Cardiac septum (tissue), 1 donor: ENCODE data around the gene EDAR. TPM values are rescaled to one million over a fixed set of nuclear protein-coding genes. Genes with fewer than 3 reads are reported as not detected.

Experiments
- DNase-seq: peaks from one replicate; pipeline ENCODE4 v3.0.0-alpha.2; 2020; ENCODE audit warnings: low spot score
- intact Hi-C: fragments of 100-400 bp; cut with DNase I; formaldehyde crosslinking; loops from one replicate; pipeline ENCODE4 v1.14.0; 2022
- long read RNA-seq: library from polyadenylated mRNA; unstranded; transcript quantifications from one replicate; pipeline ENCODE4 v2.0.0, GENCODE V29; 2021
- total RNA-seq: library from RNA; stranded (reverse); fragmentation: NEBNext Ultra II Directional; extraction: Animal tissue kit (Norgen Biotek cat#: 25700); gene quantifications from one replicate; pipeline ENCODE4 v1.2.1, GENCODE V29; 2021
- donor health status: DM: no; HTN: no; CAD: no.

EDAR gene
- total RNA-seq = not detected
- long read RNA-seq = 0 reads

DNA sequence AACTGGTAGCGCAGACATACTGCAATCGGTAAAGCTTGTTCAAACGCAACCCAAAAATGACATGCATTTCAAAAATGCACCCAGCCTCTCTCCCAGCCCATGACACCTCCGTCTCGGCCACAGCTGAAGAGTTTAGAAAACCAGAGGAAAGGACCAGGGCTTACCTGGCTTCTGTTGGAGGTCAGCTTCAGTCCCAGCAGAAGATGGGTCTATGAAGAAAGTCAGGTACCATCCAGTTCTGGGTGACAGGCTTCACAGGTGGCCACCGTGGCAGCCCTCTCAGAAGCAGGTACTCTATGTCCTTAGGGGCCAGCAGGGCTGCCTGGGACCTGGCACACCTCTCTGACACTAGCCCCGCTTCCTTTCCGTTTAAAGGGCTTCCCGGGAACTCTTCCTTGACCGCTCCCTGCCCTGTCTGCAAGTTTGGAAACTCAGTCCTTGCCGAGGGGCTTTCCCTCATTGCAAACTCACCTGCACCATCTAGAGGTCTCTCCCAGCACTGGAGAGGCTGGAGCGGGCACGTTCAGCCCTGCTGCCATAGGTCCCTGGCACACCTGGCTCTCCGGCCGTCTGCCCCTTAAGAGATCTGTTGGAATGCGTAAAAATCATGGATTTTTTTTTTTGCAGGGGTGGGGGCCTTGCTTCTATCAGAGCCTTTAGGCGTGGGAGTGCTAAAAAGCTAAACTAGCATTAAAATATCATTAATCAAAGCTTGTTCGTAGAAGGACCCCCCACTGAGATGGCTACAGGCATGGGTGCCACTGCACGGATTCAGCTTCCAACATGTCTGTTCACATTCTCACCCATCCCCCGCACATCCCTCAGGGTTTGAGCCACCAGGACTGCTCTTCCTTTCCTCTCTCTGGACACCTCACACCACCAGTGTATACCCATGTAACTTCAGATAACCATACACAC is at the start of gene EDAR:
Gene EDAR, minus strand, starts transcription at position 425 of the 918 bp plus-strand sequence. CDS start 58,206 bp downstream, outside the sequence.
- intact Hi-C loops = loop anchor here (2.0 to 5.0 kb wide), 2 partner anchors 60 to 132 kb away; no protein-coding TSS in a partner anchor
- no peak for DNase-seq

DNA sequence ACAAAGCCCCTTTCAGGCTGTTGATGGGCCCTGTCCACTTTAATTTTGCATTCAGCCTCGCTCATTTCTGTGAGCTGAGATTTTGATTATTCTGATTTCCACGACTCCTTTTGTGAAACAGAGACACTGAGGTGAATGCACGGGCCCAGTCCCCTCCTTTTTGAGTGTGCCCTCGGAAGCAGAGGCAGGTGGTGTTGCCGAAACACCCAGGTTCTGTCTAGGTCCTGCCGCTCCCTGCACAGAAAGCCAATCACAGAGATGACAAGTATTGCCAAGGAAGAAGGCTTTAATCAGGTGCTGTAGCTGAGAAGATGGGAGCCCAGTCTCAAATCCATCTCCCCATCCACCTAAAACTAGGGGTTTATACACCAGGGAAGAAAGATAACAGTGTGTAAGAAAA is 44.2 kb upstream of the EDAR start:
- intact Hi-C loops = no loop called here
- DNase-seq = no peak

DNA sequence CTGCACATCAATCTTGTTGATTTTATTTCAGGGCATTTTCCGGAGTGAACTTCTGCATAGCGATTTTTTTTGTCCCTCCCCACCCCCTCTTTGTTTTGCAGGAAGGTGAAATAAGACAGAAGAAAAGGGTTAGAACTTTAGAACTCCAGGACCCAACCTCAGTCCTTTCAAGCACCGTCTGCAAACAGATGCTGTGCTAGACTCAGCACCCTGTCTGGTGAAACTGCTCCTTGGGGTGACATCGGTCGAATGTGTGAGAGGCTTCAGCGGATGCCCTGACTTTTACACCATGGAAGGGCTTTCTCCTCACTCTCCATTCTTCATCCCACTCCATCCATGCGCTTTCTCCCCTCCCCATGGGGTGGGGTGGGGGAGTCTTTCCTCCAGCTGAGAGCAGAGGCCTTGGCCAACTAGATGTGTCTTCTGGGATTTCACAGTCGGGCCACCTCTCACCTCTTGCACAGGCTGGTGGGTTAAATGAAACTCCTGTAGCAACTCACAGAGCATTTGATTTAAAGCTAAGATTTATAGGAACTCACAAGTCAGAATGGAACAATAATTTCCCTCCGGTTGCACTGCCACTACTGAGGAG is 43.3 kb upstream of the EDAR start:
- no peak for DNase-seq
- intact Hi-C loops = no loop called here

DNA sequence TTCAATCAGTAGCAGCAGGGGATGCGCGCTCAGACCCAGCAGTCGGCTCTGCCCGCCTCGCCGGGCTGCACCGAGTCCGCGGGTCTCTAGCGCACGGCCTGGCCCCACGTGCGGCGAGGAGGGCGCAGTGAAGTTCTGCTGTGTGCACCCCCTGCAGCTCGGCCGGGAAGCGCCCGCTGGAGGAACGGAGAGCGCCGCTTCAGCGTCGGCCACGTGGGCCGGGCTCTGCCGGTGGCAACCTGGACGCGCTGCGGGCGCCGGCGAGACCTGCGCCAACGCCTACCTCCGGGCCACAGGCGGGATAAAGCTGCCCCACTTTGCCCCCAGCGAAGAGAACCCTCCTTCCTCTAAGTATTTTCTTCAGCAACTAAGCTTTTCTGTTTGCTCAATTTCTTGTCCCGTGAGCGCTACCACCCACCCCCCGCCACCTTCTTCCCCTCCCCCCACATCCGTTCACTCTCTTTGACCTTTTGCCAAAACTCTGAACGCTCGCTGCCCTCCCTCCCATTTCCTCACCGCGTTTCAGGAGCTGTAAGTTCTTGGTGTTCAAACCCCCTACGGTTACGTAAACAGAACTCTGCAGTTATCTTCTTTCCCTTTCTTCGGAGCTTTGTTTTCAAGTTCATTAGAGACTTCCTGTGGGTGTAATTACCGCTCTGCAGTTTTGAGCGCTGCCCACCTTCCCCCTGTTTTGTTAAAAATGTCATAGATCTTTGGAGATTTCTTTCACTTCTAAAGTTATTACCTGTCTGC is 42.6 kb upstream of the EDAR start:
- no peak for DNase-seq
- intact Hi-C loops = no loop called here

DNA sequence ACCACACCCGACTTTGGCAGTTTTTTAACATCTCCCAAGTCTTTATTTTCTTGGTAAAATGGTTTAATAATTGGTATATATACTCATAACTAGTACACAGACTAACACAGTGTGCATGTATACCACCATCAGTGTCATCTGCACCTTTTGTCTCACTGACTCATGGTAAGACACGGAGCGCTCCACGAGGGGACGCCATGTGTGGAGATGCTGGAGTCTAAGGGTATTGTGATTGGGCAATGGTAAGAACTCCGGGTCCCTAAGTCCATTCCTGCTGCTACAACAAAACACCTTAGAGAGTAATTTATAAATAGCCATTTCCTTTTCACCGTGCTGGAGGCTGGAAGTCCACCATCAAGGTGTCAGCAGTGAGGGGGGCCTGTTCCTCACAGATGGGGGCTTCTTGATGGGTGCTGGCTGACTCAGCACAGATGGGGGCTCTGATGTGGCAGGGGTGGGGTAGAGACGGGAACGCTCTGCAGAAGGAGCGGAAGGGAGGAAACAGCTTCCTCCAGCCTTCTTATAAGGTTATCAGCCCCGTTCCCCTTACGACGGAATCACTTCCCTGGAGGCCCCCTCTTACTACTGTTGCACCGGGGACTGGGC is 42.0 kb upstream of the EDAR start:
- intact Hi-C loops = no loop called here

DNA sequence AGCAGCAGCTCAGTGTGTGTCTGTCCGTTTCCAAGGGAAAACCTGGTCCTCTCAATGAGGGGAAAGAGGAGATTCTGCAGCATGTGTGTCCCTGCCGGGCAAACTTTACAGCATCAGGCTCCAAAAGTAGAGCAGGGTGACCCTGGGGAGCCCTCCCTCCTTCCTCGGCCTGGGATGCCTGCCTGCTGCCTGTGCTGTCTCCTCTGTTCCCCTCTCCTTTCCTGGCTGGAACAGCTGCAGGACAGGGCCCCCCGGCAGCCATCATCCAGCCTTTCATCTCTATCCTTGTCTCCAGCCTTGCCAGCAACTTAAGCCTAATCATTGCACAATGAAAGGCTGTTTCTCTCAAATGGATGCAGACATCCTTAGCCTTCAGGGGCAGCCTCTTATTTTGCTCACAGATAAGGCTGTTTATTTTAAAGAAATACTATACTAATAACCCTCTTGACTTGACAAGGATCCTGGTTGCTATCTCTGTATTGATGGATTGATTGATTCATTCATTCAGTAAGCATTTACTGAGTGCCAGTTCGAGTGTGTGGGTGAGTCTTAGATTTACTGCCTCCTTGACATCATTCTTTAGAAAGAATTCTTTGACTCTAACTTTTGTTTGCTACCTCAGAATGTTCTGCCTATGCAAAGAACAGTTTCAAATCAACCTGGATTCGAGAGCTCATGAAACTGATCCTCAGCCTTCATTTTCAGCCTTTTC is 40.6 kb upstream of the EDAR start:
- intact Hi-C loops = no loop called here

More for the DNA sequence above, 42.0 kb upstream of the EDAR start:
- no peak for DNase-seq

DNA sequence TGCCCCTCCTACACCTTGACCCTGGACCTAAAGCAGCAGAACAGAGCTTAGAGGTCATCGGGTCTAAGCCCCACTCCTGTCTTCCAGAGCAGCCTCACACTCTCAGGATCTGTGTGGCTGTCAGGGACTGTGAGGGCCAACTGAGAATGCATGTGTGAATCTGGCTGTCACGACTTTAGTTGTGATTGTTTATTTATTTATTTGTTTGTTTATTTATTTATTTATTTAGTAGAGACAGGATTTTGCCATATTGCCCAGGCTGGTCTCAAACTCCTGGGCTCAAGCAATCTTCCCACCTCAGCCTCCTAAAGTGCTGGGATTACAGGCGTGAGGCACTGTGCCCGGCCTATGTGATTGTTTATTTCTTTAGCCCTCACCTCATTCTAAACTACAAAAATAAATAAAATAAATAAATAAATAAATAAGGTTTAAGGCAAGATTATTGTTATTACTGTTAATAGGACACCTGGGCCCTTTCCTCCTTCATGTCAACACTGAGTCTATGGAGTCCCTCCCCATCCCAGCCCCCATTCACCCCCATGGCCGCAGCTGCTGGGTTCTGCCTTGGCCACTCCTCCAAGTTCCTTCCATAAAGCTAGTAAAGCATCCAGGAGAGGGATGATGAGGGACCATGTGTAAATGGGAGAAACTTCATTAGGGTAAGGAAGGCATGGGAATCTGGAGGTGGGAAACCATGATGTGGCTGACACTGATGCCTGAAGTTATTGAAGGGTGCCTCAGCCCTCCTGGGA is 39.9 kb upstream of the EDAR start:
- intact Hi-C loops = no loop called here
- no peak for DNase-seq

More for the DNA sequence above, 40.6 kb upstream of the EDAR start:
- no peak for DNase-seq

DNA sequence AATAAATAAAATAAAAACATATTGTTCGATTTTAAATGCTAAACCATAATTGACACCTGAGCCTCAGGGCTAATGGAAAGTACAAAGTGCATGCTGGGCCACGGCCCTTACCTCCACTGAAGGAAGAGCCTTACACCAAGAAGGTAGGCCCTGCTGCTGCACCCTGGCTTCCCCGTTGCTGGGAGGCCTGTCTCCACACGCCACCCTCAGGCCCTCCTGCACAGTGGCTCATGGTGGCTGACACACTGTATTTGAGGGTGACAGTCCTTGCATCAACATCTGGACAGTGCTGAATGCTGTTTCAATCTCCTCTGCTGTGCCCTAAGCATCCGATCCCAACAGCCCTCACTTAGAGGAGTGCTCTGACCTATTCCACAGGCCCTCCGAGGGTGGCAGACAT is 39.3 kb upstream of the EDAR start:
- intact Hi-C loops = no loop called here
- DNase-seq = no peak

DNA sequence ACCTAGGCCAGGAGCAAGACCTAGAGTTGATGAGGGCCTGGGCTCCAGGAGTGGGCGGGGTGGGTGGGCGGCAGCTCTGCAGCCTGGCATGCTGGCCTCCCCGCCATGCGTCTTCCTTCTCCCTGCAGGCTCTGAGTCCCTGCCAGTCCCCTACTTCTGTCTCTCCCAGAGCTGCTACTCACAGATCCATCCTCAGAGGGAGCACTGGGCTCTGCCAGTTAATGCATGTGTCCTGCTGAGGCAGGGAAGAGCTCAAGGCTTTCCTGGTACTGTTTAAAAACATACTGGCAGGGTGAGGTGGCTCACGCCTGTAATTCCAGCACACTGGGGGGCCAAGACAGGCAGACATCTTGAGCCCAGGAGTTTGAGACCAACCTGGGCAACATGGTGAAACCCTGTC is 38.7 kb upstream of the EDAR start:
- no peak for DNase-seq

DNA sequence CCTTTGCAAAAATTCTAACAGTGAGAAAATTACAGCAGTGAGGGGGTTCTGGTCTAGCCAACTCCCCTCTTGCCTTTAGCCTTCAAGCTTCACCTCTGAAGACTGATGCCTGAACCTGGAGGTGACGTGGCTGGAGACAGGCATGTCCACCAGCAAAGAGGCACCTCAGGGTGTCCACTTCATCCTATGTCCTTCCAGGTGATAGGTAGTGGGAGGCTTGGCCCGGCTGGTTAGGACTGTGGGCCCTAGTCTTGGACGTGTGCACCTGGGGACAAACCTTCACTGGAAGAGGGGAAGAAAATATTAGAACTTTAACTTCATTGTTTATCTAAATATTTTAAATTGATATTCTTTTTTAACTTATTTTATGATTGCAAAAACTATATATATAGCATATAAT is 35.5 kb upstream of the EDAR start:
- no peak for DNase-seq
- intact Hi-C loops = no loop called here

More for the DNA sequence above, 38.7 kb upstream of the EDAR start:
- intact Hi-C loops = no loop called here

DNA sequence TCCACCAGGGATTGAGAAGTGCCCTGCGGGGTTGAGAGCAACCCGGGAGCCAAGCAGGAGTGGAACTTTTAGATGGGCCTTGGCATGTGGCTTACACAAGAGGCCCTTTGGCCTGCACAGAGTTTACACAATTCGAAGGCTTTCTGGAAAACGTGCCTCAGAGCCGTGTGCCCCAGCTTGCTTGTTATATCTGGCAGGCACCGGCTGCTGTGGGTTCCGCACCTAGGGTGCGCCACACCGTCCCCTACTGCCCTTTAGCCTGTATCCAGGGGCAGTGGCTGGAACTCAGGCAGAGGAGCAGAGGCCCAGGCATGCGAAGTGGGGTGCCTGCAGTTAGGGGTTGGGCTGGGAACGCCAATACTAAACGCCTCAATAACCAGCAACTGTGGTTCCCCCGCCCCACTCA is 32.9 kb upstream of the EDAR start:
- DNase-seq = no peak
- intact Hi-C loops = no loop called here

DNA sequence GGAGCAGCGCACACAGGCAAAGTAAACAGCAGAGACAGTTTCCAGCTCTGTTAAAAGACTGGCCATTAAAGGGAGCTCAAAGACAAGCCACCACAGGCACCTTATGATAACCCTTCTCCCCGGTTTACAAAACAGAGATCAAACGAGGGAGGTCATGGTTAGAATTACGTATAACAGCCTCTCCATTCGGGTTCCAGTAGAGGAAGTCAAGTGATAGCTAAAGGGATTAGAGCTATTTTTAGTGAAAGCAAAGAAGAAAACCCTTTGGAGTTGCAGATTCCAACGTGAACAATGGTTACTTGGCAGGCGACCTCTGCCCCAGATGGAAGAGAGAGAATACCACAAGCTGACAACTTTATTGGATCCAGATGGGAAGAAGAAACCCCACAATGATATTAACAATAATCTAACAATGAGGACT is 31.2 kb upstream of the EDAR start:
- no peak for DNase-seq
- intact Hi-C loops = no loop called here

DNA sequence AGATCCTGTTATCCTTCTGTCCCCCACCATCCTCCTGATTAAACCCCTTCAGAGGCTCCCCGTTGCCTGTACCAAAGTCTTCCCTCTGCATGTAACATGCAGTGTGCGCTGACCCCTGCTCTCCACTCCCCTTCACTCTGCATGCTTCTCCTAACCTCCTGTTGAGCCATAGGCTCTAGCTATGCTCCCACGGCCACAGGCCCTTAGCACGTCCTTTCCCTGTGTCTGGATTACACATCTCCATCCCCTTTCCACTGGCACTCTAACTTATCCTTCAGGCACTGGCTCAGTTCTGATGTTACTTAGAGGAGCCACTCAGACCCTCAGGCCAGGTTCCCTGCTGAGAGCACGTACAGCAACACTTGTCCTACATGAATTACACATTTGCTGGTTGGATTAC is 29.4 kb upstream of the EDAR start:
- DNase-seq = no peak
- intact Hi-C loops = no loop called here

DNA sequence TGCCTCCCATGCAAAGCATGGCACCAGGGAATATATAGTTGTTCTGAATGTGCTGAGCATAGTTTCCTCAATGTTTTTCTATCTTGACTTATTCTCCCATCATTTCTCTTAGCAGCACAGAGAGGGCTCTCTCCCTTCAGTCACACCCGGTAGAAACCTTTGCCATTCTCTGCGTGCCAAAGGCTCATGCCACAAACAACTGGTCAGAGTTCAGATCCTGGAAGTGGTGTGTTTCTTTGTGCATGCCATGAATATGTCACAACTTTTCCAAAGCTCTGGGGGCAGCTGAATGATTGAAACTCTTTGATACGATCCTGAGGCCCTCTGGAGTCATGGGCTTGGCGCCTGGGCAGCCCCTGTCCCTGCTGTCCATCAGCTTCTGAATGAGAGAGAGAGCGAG is 28.0 kb upstream of the EDAR start:
- no peak for DNase-seq
- intact Hi-C loops = no loop called here

DNA sequence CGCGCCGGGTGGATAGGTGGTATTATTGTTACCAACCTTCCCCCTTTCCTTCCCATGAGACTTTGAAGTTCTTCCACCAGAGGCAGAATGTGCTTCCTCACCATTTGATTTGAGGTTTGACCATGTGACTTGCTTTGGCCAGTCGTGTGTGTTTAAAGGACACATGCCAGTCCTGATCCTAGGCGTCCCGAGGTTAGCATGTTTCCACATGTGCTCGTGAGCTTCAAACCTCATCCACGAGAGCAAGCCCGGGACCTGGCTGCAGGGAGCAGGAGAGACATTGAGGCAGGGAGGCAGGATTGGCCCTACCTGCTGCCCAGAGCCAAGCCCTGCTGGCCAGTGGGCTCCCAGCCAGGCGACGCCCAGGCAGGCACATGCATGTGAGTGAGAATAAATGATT is 27.4 kb upstream of the EDAR start:
- no peak for DNase-seq
- intact Hi-C loops = no loop called here

DNA sequence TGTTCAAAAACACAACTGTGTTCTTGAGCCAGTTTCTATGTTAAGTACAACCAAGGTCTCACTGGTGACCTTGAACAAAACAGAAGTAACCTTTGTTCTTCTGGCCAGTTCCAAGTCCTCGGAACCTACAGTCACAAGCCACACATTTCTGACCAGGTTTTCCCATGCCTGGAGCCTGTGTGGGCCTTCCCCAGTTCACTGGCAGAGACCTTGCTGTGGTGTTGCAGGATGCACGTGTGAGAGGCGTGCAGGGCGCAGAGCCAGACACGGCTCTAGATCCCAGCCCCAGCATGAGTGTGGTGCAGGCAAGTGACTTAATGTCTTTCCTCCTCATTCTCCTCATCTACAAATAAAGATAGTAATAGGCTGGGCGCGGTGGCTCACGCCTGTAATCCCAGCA is 25.5 kb upstream of the EDAR start:
- DNase-seq = no peak
- intact Hi-C loops = no loop called here

DNA sequence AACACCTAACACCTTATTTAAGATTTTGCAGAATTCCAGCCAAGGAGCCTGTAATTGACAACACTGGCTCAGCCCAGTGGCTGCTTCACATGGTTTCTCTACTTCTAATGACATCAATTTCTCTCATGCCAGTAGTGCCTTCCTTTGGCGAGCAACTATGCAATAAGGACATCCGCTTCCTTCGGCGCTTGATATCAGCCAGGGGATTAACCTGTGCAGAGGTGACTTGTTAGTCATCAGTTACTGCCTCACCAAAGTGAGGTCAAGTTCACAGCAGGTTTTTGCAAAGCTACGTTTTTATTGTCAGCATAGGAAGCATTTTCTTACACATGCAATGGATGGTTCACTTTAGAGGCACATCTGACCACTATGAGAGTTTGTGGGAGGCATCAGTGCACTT is 24.0 kb upstream of the EDAR start:
- DNase-seq = no peak
- intact Hi-C loops = no loop called here

DNA sequence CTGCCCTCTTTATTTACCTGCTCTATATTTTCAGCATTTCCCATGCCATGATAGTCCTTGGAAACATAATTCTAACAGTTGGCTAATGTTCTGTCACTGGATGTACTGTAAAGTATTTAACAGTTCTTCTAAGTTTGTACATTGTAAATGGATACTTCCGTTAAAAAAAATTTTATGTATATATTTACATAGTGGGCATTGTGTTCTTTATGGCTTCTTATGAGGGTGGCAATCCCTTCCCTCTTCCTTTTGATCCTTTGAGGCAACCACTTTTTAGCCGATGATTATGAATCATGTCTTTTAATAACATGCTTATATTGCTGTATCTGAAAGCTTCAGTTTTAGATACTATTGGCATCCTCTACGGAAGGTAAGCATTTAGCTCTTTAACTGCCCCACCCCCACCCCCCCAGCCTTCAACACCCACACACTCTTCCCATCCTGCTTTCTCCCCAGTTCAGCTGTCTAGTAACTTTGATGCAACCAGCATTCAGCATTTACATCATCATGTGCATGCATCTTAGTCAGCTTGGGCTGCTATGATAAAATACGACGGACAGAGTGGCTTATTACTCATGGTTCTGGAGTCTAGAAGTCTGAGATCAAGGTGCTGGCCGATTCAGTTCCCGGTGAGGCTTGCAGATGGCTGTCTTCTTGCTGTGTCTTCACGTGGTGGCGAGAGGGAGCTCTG is 21.0 kb upstream of the EDAR start:
- intact Hi-C loops = no loop called here
- no peak for DNase-seq
